ENCODE results near the gene CWC22.

CWC22 gene

DNA sequence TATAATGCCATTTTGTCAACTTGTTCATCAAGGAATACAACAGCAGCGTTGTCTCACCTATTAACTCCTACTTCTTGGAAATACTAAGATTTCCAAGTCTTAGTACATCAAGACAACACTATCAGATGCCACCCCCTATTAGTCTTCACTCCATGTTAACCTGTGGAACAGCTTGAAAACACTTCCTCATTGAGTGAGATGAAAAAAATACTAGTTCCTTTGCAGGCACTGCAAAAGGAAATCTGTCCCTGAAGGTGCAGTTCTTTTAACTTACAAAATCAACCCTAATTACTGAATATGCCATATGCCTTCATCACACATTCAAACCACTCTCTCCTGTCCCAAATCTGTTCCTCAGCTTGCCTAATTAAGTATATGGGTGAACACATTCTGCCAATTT lies 4.0 kb downstream of the CWC22 start:
- H3K36me3 ChIP-seq (ENCODE audit: low read length) = peaks cover 8% of the 10 kb centered on the region; the same call in 1 of the 2 replicates
- H3K9ac ChIP-seq (ENCODE audit: low read length) = no peak overlapping the region
- no peaks in the 10 kb centered on the region for H3K9me2 ChIP-seq (replicated peaks; ENCODE audit: insufficient read depth, low read length)
- H3K79me2 ChIP-seq (ENCODE audit: insufficient read depth, low read length) = peaks cover 87% of the 10 kb centered on the region
- H4K20me1 ChIP-seq (ENCODE audit: low read depth, low read length) = no peaks in the 10 kb centered on the region
- no peak for TF ChIP-seq EZH2phosphoT487 (conservative IDR thresholded peaks at IDR 0.05; ENCODE audit: low read length)
- TF ChIP-seq, protein P1, sequence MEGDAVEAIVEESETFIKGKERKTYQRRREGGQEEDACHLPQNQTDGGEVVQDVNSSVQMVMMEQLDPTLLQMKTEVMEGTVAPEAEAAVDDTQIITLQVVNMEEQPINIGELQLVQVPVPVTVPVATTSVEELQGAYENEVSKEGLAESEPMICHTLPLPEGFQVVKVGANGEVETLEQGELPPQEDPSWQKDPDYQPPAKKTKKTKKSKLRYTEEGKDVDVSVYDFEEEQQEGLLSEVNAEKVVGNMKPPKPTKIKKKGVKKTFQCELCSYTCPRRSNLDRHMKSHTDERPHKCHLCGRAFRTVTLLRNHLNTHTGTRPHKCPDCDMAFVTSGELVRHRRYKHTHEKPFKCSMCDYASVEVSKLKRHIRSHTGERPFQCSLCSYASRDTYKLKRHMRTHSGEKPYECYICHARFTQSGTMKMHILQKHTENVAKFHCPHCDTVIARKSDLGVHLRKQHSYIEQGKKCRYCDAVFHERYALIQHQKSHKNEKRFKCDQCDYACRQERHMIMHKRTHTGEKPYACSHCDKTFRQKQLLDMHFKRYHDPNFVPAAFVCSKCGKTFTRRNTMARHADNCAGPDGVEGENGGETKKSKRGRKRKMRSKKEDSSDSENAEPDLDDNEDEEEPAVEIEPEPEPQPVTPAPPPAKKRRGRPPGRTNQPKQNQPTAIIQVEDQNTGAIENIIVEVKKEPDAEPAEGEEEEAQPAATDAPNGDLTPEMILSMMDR (IDR thresholded peaks at IDR 0.05; ENCODE audit: insufficient read depth, low read length, poor library complexity, severe bottlenecking) = no peak
- no peaks in the 10 kb centered on the region for H3K27me3 ChIP-seq (ENCODE audit: low read length)
- H3F3A ChIP-seq (ENCODE audit: insufficient read depth) = peaks cover 11% of the 10 kb centered on the region; the same call in 1 of the 2 replicates
- H3K4me2 ChIP-seq (ENCODE audit: low read depth, low read length, poor library complexity, severe bottlenecking) = no peak overlapping the region
- H2AFZ ChIP-seq (ENCODE audit: low read depth, low read length, severe bottlenecking) = no peak overlapping the region
- H3K9me3 ChIP-seq (ENCODE audit: insufficient read depth, low read length) = no peaks in the 10 kb centered on the region
- no peak overlapping the region for H3K27ac ChIP-seq (ENCODE audit: low read depth, low read length)
- no peak overlapping the region for H3K4me3 ChIP-seq (ENCODE audit: insufficient read depth, low read length, poor library complexity, severe bottlenecking)

DNA sequence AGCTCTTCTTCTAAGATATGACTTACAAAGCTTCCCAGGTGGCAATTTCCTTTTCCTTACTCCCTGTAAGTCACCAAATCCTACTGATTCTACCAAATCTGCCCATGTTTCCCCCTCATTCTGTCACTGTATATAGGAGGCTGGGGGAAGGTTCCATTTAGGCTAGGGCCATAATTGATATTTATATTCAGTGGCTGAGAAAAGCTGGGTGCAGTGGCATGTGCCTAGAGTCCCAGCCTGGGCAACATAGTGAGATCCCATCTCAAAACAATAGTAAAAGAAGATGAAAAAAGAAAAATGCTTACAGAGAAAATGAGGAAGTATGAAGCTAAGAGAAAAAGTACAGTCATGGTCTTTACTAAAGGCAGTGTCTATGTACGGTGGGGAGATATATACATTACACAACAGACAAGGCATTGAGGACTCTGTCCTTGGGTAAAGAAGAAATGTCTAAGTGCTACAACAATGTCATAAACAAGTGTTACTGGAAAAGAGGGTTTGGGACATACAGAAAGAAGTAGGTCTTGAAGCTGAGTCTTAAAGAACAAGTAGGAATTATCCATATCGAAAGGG lies 4.8 kb downstream of the CWC22 start:
- Histone ChIP-seq H3K79me2 (ENCODE audit: insufficient read depth, low read length) (peaks cover 95% of the 10 kb centered on the region), H3K4me2 (ENCODE audit: low read depth, low read length, poor library complexity, severe bottlenecking) (no peak overlapping the region), H3K27me3 (ENCODE audit: low read length) (no peaks in the 10 kb centered on the region), H3F3A (ENCODE audit: insufficient read depth) (peaks cover 11% of the 10 kb centered on the region; the same call in 1 of the 2 replicates), H3K9me3 (ENCODE audit: insufficient read depth, low read length) (no peaks in the 10 kb centered on the region), H3K4me3 (ENCODE audit: insufficient read depth, low read length, poor library complexity, severe bottlenecking) (no peak overlapping the region), H4K20me1 (ENCODE audit: low read depth, low read length) (0 out of 2 replicates have a peak, but pooled peaks cover 6% of the 10 kb centered on the region), H3K9me2 (replicated peaks; ENCODE audit: insufficient read depth, low read length) (no peaks in the 10 kb centered on the region), H3K9ac (ENCODE audit: low read length) (no peak overlapping the region), H2AFZ (ENCODE audit: low read depth, low read length, severe bottlenecking) (no peak overlapping the region), H3K27ac (ENCODE audit: low read depth, low read length) (no peak overlapping the region), H3K36me3 (ENCODE audit: low read length) (peaks cover 8% of the 10 kb centered on the region; the same call in 1 of the 2 replicates)
- TF ChIP-seq, protein P1 (IDR thresholded peaks at IDR 0.05; ENCODE audit: insufficient read depth, low read length, poor library complexity, severe bottlenecking) = no peak
- no peak for TF ChIP-seq EZH2phosphoT487 (conservative IDR thresholded peaks at IDR 0.05; ENCODE audit: low read length)

DNA sequence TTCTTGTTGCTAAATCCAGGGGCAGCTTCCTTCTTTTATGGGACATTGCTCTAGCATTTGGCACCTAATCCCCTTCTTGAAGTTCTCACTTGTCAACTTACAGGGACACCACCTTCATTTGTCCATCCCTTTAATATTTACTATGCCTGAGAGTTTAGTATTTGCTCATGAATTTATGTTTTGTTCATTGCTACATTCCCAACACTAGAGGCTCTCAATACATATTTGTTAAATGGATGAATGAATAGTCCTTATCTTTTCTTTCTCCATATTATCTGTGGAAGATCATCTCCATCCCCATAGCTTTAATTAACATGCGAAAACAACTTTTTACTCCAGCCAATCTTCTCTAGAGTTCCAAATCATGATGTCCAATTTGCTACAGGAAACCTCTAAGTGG lies 5.4 kb downstream of the CWC22 start:
- no peak overlapping the region for H2AFZ ChIP-seq (ENCODE audit: low read depth, low read length, severe bottlenecking)
- H3K27me3 ChIP-seq (ENCODE audit: low read length) = no peaks in the 10 kb centered on the region
- peaks cover 8% of the 10 kb centered on the region; the same call in 1 of the 2 replicates for H3K36me3 ChIP-seq (ENCODE audit: low read length)
- H3K9ac ChIP-seq (ENCODE audit: low read length) = no peak overlapping the region
- peaks cover 100% of the 10 kb centered on the region for H3K79me2 ChIP-seq (ENCODE audit: insufficient read depth, low read length)
- H3K9me3 ChIP-seq (ENCODE audit: insufficient read depth, low read length) = no peaks in the 10 kb centered on the region
- TF ChIP-seq, protein P1 (IDR thresholded peaks at IDR 0.05; ENCODE audit: insufficient read depth, low read length, poor library complexity, severe bottlenecking) = no peak
- TF ChIP-seq EZH2phosphoT487 (conservative IDR thresholded peaks at IDR 0.05; ENCODE audit: low read length) = no peak
- peaks cover 11% of the 10 kb centered on the region; the same call in 1 of the 2 replicates for H3F3A ChIP-seq (ENCODE audit: insufficient read depth)
- 0 out of 2 replicates have a peak, but pooled peaks cover 6% of the 10 kb centered on the region for H4K20me1 ChIP-seq (ENCODE audit: low read depth, low read length)
- H3K27ac ChIP-seq (ENCODE audit: low read depth, low read length) = no peak overlapping the region
- no peak overlapping the region for H3K4me3 ChIP-seq (ENCODE audit: insufficient read depth, low read length, poor library complexity, severe bottlenecking)
- no peak overlapping the region for H3K4me2 ChIP-seq (ENCODE audit: low read depth, low read length, poor library complexity, severe bottlenecking)
- no peaks in the 10 kb centered on the region for H3K9me2 ChIP-seq (replicated peaks; ENCODE audit: insufficient read depth, low read length)
